ENCODE data around the gene AHI1. TPM values are rescaled to one million over a fixed set of nuclear protein-coding genes. Genes with fewer than 3 reads are reported as not detected.

Gene AHI1
- total RNA-seq, 1 experiment from 2014 or later: 11.9 TPM

DNA sequence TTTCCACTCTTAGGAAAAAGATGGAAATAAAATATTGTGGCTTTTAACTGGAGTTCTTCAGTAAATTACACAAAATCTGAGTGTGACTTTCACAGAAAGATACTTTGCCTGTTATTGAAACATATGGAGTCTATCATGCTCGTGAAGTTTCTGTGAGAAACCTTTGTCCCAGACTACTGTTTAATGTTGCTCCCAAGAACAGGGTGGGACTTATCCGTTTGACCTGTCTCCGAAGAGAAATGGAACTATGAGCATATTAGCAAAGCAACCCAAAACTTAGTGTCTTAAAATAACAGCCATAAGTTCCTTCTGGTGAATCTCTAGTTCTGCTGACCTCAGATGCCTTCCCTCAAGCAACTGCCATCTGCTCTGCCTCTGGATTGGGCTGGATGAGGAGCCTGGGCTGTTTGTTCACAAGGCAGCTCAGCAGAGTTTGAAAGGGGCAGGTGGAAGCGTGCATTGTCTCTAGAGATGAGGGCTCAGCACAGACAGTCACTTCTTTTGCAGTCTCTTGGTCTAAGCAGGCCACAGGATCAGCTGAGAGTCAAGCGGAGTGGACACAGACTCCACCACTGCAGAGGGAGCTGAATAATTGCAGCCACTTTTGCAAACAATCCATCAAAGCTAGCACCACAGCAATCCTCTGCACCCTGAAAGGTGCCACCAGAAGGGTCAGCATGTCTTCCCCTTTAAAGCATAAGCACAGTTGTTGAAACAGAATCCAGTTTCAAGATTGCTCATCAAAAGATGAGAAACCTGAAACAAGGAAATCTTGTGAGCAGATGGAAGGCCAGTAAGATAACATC, 263.7 kb downstream of the AHI1 start:
- DNase-seq (ENCODE audit: low read depth): no peak

Data from M059J (cell line).